Measurements from ENCODE around the gene DDX54. TPM values are rescaled to one million over a fixed set of nuclear protein-coding genes. Genes with fewer than 3 reads are reported as not detected.
"Not testable (repeated sequence)": the region's sequence is repeated elsewhere in the genome, so short reads cannot be mapped to it uniquely, and the experiment has no call there.

Gene DDX54
- total RNA-seq, 1 donor from 2014 or later, result 52.8 TPM

- H3K4me1 Mint-ChIP-seq (ENCODE audit: unreplicated experiment), result no peaks in the 10 kb centered on the region
- no peak for DNase-seq (ENCODE audit: extremely low spot score, unreplicated experiment)
- peaks cover 7% of the 10 kb centered on the region for H3K9me3 Mint-ChIP-seq (ENCODE audit: unreplicated experiment)
- TF ChIP-seq CTCF (IDR thresholded peaks at IDR 0.05), result no peak
- H3K27me3 Mint-ChIP-seq (ENCODE audit: unreplicated experiment), result peaks cover 29% of the 10 kb centered on the region
- H3K36me3 Mint-ChIP-seq (ENCODE audit: unreplicated experiment), result no peaks in the 10 kb centered on the region
- H3K27ac Mint-ChIP-seq (ENCODE audit: unreplicated experiment), result no peak overlapping the region
- no peak overlapping the region for H3K4me3 Mint-ChIP-seq (ENCODE audit: unreplicated experiment)
These were observed 57.5 kb downstream of the DDX54 start for GRCh38 chr12:113127791-113128199.

GRCh38 chr12:113120670-113121370, 64.5 kb downstream of the DDX54 start:
- Mint-ChIP-seq H3K9me3 (ENCODE audit: unreplicated experiment) (peaks cover 10% of the 10 kb centered on the region), H3K4me3 (ENCODE audit: unreplicated experiment) (no peak overlapping the region), H3K36me3 (ENCODE audit: unreplicated experiment) (no peaks in the 10 kb centered on the region), H3K4me1 (ENCODE audit: unreplicated experiment) (no peaks in the 10 kb centered on the region), H3K27me3 (ENCODE audit: unreplicated experiment) (peaks cover 32% of the 10 kb centered on the region), H3K27ac (ENCODE audit: unreplicated experiment) (no peak overlapping the region)
- TF ChIP-seq CTCF (IDR thresholded peaks at IDR 0.05), result no peak
- DNase-seq (ENCODE audit: extremely low spot score, unreplicated experiment), result no peak

GRCh38 chr12:113119980-113120669, 65.2 kb downstream of the DDX54 start:
- TF ChIP-seq CTCF (IDR thresholded peaks at IDR 0.05), result no peak
- Mint-ChIP-seq H3K9me3 (ENCODE audit: unreplicated experiment) (peaks cover 10% of the 10 kb centered on the region), H3K27me3 (ENCODE audit: unreplicated experiment) (peaks cover 28% of the 10 kb centered on the region), H3K36me3 (ENCODE audit: unreplicated experiment) (no peaks in the 10 kb centered on the region), H3K27ac (ENCODE audit: unreplicated experiment) (no peak overlapping the region), H3K4me3 (ENCODE audit: unreplicated experiment) (no peak overlapping the region), H3K4me1 (ENCODE audit: unreplicated experiment) (no peaks in the 10 kb centered on the region)
- DNase-seq (ENCODE audit: extremely low spot score, unreplicated experiment), result no peak

GRCh38 chr12:113118142-113118541, 67.1 kb downstream of the DDX54 start:
- DNase-seq (ENCODE audit: extremely low spot score, unreplicated experiment), result no peak
- TF ChIP-seq CTCF (IDR thresholded peaks at IDR 0.05), result no peak
- H3K4me3 Mint-ChIP-seq (ENCODE audit: unreplicated experiment), result no peak overlapping the region
- no peak overlapping the region for H3K27ac Mint-ChIP-seq (ENCODE audit: unreplicated experiment)
- peaks cover 27% of the 10 kb centered on the region for H3K27me3 Mint-ChIP-seq (ENCODE audit: unreplicated experiment)
- H3K36me3 Mint-ChIP-seq (ENCODE audit: unreplicated experiment), result no peaks in the 10 kb centered on the region
- no peaks in the 10 kb centered on the region for H3K4me1 Mint-ChIP-seq (ENCODE audit: unreplicated experiment)
- H3K9me3 Mint-ChIP-seq (ENCODE audit: unreplicated experiment), result peaks cover 6% of the 10 kb centered on the region

- not testable (repeated sequence) for H3K9me3 Mint-ChIP-seq (ENCODE audit: unreplicated experiment); H3K4me3 Mint-ChIP-seq (ENCODE audit: unreplicated experiment); H3K27ac Mint-ChIP-seq (ENCODE audit: unreplicated experiment); H3K36me3 Mint-ChIP-seq (ENCODE audit: unreplicated experiment); DNase-seq (ENCODE audit: extremely low spot score, unreplicated experiment); H3K4me1 Mint-ChIP-seq (ENCODE audit: unreplicated experiment)
- peaks cover 27% of the 10 kb centered on the region for H3K27me3 Mint-ChIP-seq (ENCODE audit: unreplicated experiment)
These were observed 67.6 kb downstream of the DDX54 start for GRCh38 chr12:113117684-113118083.
